ENCODE measurements around the gene PSMD3.

Gene PSMD3

DNA sequence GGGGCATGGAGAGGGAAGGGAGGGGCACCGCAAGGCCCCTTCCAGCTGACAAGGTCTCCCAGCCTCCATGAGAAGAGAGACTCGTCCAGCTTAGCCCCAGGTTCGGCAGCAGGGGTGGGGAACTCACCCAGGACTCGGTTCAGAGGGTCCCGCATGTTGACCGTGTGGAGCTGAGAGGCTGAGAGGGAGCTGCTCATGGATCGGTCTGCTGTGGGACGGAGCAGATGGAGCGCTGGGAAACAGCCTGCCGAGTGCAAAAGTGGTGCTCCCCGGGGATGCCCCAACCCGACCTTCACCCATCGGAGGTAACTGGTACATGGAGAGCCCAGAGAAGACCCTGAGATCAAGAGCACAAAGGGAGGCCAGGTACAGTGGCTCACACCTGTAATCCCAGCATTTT, 39.5 kb downstream of the PSMD3 start:
- TF ChIP-seq EGR1 (IDR thresholded peaks at IDR 0.05) = no peak

DNA sequence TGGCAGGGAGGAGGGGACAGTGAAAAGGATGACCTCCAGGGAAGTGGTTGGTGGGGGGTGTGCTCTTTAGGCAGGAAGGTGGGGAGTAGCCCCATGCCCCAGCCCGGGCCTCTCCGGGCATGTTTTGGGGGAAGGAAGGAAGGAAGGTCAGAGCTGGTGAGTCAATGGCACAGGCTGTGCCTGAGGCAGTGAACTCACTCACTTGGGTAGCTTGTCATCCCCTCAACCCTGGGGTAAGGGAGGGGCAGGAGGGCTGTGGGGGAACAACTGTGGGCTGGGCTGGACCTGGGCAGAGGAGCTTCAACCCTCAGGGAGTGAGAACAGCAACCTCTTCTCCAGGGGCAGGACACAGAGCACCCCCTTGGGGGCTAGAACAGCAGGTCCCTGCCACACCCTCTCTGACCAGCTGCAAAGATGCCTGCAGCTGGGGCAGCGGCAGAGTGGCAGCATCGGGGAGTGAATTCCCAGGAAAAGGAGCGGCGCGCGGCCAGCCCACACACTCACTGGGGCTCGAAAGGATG, 40.9 kb downstream of the PSMD3 start:
- TF ChIP-seq NFIC (IDR thresholded peaks at IDR 0.05) (no peak), TCF12 (IDR thresholded peaks at IDR 0.05; ENCODE audit: low read depth) (no peak), EGR1 (IDR thresholded peaks at IDR 0.05) (no peak), USF1 (IDR thresholded peaks at IDR 0.05) (no peak)
- TF ChIP-seq, protein P1, sequence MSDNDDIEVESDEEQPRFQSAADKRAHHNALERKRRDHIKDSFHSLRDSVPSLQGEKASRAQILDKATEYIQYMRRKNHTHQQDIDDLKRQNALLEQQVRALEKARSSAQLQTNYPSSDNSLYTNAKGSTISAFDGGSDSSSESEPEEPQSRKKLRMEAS (IDR thresholded peaks at IDR 0.05) = no peak

- TF ChIP-seq RAD21 (IDR thresholded peaks at IDR 0.05; ENCODE audit: low read depth) = no peak
- no peak for TF ChIP-seq USF1 (IDR thresholded peaks at IDR 0.05)
These were observed 41.9 kb downstream of the PSMD3 start for GRCh38 chr17:40022497-40022896.

- TF ChIP-seq NFIC (IDR thresholded peaks at IDR 0.05) (no peak), RAD21 (IDR thresholded peaks at IDR 0.05; ENCODE audit: low read depth) (no peak), TCF12 (IDR thresholded peaks at IDR 0.05; ENCODE audit: low read depth) (no peak), USF1 (IDR thresholded peaks at IDR 0.05) (no peak), EGR1 (IDR thresholded peaks at IDR 0.05) (no peak), CREB1 (IDR thresholded peaks at IDR 0.05; ENCODE audit: low read depth) (no peak), EP300 (IDR thresholded peaks at IDR 0.05; ENCODE audit: borderline replicate concordance) (no peak), ZBTB7A (IDR thresholded peaks at IDR 0.05; ENCODE audit: low read depth) (no peak), TEAD4 (IDR thresholded peaks at IDR 0.05) (no peak), YY1 (IDR thresholded peaks at IDR 0.05; ENCODE audit: low read depth) (no peak), TAF1 (IDR thresholded peaks at IDR 0.05; ENCODE audit: low read depth) (no peak), FOXM1 (IDR thresholded peaks at IDR 0.05; ENCODE audit: borderline replicate concordance, low read depth) (no peak), CEBPB (IDR thresholded peaks at IDR 0.05) (no peak)
- TF ChIP-seq, protein P1 (IDR thresholded peaks at IDR 0.05) = no peak
- TF ChIP-seq, protein P2, sequence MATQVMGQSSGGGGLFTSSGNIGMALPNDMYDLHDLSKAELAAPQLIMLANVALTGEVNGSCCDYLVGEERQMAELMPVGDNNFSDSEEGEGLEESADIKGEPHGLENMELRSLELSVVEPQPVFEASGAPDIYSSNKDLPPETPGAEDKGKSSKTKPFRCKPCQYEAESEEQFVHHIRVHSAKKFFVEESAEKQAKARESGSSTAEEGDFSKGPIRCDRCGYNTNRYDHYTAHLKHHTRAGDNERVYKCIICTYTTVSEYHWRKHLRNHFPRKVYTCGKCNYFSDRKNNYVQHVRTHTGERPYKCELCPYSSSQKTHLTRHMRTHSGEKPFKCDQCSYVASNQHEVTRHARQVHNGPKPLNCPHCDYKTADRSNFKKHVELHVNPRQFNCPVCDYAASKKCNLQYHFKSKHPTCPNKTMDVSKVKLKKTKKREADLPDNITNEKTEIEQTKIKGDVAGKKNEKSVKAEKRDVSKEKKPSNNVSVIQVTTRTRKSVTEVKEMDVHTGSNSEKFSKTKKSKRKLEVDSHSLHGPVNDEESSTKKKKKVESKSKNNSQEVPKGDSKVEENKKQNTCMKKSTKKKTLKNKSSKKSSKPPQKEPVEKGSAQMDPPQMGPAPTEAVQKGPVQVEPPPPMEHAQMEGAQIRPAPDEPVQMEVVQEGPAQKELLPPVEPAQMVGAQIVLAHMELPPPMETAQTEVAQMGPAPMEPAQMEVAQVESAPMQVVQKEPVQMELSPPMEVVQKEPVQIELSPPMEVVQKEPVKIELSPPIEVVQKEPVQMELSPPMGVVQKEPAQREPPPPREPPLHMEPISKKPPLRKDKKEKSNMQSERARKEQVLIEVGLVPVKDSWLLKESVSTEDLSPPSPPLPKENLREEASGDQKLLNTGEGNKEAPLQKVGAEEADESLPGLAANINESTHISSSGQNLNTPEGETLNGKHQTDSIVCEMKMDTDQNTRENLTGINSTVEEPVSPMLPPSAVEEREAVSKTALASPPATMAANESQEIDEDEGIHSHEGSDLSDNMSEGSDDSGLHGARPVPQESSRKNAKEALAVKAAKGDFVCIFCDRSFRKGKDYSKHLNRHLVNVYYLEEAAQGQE (IDR thresholded peaks at IDR 0.05; ENCODE audit: low read depth) = no peak
These were observed 42.4 kb downstream of the PSMD3 start for GRCh38 chr17:40022961-40023541.

GRCh38 chr17:40023590-40024292, 43.1 kb downstream of the PSMD3 start:
- TF ChIP-seq TCF12 (IDR thresholded peaks at IDR 0.05; ENCODE audit: low read depth) (no peak), CREB1 (IDR thresholded peaks at IDR 0.05; ENCODE audit: low read depth) (no peak), FOXM1 (IDR thresholded peaks at IDR 0.05; ENCODE audit: borderline replicate concordance, low read depth) (no peak), NFIC (IDR thresholded peaks at IDR 0.05) (no peak), EP300 (IDR thresholded peaks at IDR 0.05; ENCODE audit: borderline replicate concordance) (no peak), ZBTB7A (IDR thresholded peaks at IDR 0.05; ENCODE audit: low read depth) (no peak), RAD21 (IDR thresholded peaks at IDR 0.05; ENCODE audit: low read depth) (no peak), TAF1 (IDR thresholded peaks at IDR 0.05; ENCODE audit: low read depth) (no peak), TEAD4 (IDR thresholded peaks at IDR 0.05) (no peak), YY1 (IDR thresholded peaks at IDR 0.05; ENCODE audit: low read depth) (no peak), CEBPB (IDR thresholded peaks at IDR 0.05) (no peak), EGR1 (IDR thresholded peaks at IDR 0.05) (no peak), USF1 (IDR thresholded peaks at IDR 0.05) (no peak)
- TF ChIP-seq, protein P1 (IDR thresholded peaks at IDR 0.05) = no peak
- TF ChIP-seq, protein P2 (IDR thresholded peaks at IDR 0.05; ENCODE audit: low read depth) = no peak

Measured in Ishikawa (cell line).